SK-MEL-5 (cell line): ENCODE measurements around the gene MFAP5. TPM values are rescaled to one million over a fixed set of nuclear protein-coding genes. Genes with fewer than 3 reads are reported as not detected.
"Not testable (repeated sequence)": the region's sequence is repeated elsewhere in the genome, so short reads cannot be mapped to it uniquely, and the experiment has no call there.

Experiments
- DNase-seq: peaks from one replicate; pipeline ENCODE4 v3.0.0-alpha.2; 2016; ENCODE audit warnings: low read depth, low spot score
- in situ Hi-C: cut with HindIII; loops from 2 replicates; pipeline ENCODE4 v1.10.0; 2016; ENCODE audit warnings: low sequenced_read_pairs, high pct_unique_total_duplicates, low pct_unique_long_range_greater_than_20kb
- total RNA-seq: library from RNA; depleted of rRNA; stranded (reverse); fragments of >200 nt; shearing (Covaris generic); gene quantifications from 2 replicates; pipeline ENCODE4 v1.2.3, GENCODE V29; 2014

MFAP5 gene
- total RNA-seq, 1 experiment from 2014 or later: not detected

- no peak for DNase-seq
- in situ Hi-C loops: no loop called here
Observed at GRCh38 chr12:8639936-8640335, 22.7 kb downstream of the MFAP5 start.

- no peak for DNase-seq
- in situ Hi-C loops: no loop called here
Observed at GRCh38 chr12:8638951-8639350, 23.7 kb downstream of the MFAP5 start.

- in situ Hi-C loops: no loop called here
- DNase-seq: no peak
Observed at GRCh38 chr12:8637666-8638065, 25.0 kb downstream of the MFAP5 start.

- in situ Hi-C loops: no loop called here
- DNase-seq: no peak
Observed at GRCh38 chr12:8637244-8637643, 25.4 kb downstream of the MFAP5 start.

- in situ Hi-C loops: no loop called here
Observed at GRCh38 chr12:8636581-8636980, 26.0 kb downstream of the MFAP5 start.

GRCh38 chr12:8636007-8636346 is 26.6 kb downstream of the MFAP5 start:
- in situ Hi-C loops, DNase-seq: not testable (repeated sequence)

More at GRCh38 chr12:8636581-8636980, 26.0 kb downstream of the MFAP5 start:
- DNase-seq: no peak

- DNase-seq, in situ Hi-C loops: not testable (repeated sequence)
Observed at GRCh38 chr12:8635342-8636006, 27.2 kb downstream of the MFAP5 start.

GRCh38 chr12:8630131-8630530 is 32.5 kb downstream of the MFAP5 start:
- in situ Hi-C loops: no loop called here
- no peak for DNase-seq

- DNase-seq: peak; percentile 32
- in situ Hi-C loops: no loop called here
Observed at GRCh38 chr12:8629486-8630033, 33.1 kb downstream of the MFAP5 start.

- no peak for DNase-seq
Observed at GRCh38 chr12:8628731-8629130, 33.9 kb downstream of the MFAP5 start.

GRCh38 chr12:8624750-8625149 is 37.9 kb downstream of the MFAP5 start:
- in situ Hi-C loops, DNase-seq: not testable (repeated sequence)

More at GRCh38 chr12:8628731-8629130, 33.9 kb downstream of the MFAP5 start:
- in situ Hi-C loops: no loop called here

- in situ Hi-C loops: no loop called here
- peak; percentile 77 for DNase-seq
Observed at GRCh38 chr12:8622646-8623045, 40.0 kb downstream of the MFAP5 start.

GRCh38 chr12:8615206-8615605 is 47.4 kb downstream of the MFAP5 start:
- in situ Hi-C loops: no loop called here
- no peak for DNase-seq

- DNase-seq, in situ Hi-C loops: not testable (repeated sequence)
Observed at GRCh38 chr12:8613881-8614280, 48.7 kb downstream of the MFAP5 start.

GRCh38 chr12:8612629-8613028 is 50.0 kb downstream of the MFAP5 start, which contains the start of gene AICDA:
AICDA (minus strand) TSS chr12:8612859; CDS start chr12:8612767, 92 bp downstream.
- in situ Hi-C loops: no loop called here
- no peak for DNase-seq

- in situ Hi-C loops: no loop called here
- DNase-seq: peak; percentile 78
Observed at GRCh38 chr12:8609061-8609570, 53.5 kb downstream of the MFAP5 start.

GRCh38 chr12:8606890-8607289 is 55.7 kb downstream of the MFAP5 start:
- DNase-seq: no peak
- in situ Hi-C loops: no loop called here

- in situ Hi-C loops: no loop called here
Observed at GRCh38 chr12:8605057-8605456, 57.6 kb downstream of the MFAP5 start.

GRCh38 chr12:8603856-8604255 is 58.8 kb downstream of the MFAP5 start:
- in situ Hi-C loops: no loop called here
- DNase-seq: peak; percentile 26

More at GRCh38 chr12:8605057-8605456, 57.6 kb downstream of the MFAP5 start:
- no peak for DNase-seq
